ENCODE measurements around the gene TBK1.

The TBK1 gene

DNA sequence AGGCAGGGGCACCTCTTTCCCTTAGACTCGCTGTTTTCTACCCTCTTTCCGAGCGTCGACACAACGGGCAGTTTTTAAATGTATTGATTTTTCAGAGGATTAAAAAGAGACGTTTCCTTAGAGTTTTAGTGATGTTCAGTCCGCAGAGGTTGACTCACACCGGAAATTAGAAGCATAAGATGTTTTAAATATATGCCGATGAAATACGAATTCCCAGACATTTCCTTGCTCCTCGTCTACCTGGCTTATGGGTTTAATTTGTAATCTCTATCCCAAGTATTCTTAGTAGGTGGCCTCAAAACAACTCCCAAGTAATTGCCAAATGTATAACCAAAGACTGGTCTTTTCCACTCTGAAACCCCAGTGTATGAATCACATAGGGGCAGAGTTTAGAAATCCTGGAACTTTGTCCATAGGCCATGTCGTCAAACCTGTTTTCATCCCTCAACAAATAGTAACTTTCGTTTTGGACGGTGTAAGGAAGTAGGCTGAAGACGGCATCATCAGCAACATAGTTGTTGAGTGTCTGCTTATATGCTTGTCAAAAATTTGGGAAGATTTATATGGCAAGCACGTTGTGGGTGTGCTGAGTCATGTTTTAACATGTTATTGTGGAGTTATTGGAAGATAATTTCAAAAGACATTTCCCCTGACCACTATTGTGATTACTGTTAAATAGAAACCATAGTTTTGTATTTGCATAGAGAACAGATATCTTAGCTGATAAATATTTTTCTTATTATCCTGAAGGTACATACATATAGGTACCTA is 824 bp downstream of the TBK1 start:
- DNase-seq: no peak

DNA sequence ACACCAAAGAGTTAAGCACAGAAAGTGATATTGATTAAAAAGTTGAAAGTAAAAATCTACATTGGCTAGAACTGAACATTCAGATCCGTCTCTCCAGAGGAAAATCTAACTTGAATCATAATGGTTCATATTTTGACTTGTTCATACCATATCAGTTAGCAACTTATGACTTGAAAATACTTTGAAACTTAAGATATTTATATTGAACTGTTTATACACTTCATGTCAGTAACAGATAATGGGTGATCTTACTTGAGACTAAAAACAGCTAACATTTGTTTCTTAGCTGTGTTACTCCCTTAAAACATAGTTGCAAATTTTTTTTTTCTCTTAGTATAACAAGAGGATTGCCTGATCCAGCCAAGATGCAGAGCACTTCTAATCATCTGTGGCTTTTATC is 3.6 kb downstream of the TBK1 start:
- no peak for DNase-seq

DNA sequence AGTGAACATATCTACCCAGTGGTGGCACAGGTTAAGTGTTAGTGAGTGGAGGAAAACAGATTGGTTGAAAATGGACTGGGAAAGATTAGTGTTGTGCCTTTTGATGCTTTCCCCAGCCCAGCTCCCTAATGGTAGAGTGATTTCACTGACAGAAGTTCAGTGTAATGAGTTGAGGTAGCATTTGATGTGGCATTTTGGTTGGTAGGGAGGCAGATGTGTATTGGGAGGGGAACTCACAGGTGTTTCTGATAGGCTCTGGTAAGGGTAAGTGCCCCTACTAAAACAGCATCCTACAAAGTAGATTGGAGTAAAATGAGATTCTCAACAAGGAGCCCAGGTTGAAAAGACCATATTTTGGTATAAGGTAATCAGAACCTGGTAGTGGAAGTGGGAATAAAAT is 4.2 kb downstream of the TBK1 start:
- no peak for DNase-seq

DNA sequence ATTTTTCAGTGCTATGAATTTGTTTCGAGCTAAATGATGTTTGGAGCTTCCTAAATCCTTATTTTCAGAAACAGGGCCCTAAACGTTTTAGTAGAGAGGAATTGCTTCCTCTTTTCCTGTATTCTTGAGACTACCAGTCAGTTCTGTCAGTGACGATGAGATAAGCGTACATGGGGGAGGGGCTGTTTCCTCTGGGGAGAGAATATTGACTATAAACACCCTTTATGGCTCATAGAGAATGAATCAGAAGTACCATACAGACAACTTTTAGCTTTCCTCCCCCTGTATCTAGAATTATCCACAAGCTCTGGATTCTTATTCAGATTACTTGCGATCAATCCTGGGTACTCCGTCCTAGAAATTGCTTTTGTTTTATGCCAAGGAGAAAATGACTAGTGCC is 5.1 kb downstream of the TBK1 start:
- DNase-seq: no peak

DNA sequence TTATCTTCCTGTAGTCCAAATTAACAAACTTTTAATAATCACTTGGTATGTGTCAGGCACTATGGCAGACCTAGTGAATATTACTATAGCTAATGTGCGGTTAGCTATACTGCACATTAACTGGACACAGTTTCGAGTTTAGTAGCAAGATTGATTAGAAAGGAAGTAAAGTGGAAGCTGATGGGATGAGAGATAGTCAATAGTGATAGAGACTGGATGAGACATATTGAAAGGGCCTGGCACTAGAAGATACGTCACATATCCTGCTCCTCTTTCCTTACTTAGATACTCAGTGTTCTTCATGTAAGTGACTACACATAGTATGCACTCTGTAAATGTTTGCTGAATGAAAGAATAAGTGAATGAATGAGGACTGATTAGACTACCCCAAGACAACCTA is 5.5 kb downstream of the TBK1 start:
- no peak for DNase-seq

DNA sequence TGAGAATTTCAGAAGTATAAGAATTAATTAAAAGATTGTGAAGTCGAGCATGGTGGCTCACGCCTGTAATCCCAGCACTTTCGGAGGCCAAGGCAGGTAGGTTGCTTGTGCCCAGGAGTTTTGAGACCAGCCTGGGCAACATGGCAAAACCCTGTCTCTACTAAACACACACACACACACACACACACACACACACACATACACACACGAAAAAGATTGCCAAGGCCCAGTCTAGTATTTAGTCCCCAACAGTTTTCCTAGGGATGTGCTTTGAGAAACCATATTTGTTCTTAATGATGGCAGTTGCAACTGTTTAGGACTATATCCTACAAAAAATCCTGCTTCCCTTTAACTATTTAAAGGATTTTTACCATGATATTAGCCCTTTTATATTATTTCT is 6.0 kb downstream of the TBK1 start:
- DNase-seq: no peak

DNA sequence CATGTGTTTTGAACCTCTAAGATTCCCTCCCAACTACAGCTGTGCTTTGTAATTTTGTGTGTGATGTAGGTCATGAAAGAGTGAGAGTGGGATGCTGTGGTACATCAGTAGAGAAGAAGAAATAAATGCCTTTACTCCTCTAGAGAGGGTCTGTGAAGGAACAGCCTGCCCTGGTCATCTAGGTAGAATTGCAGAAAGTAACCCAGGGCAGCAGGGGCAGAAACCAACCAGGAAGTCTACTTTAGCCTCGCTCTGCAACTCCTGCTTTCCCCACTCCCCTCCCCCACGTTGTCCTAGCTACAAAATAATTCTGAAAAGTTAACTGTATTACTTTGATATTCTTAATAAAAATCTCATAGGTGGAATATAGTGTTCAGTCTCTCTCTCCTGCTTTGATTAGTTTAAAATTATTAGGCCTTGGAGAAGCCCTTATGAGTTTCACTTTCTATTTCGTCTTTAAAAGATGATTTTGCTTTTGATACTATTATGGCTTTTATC is 7.5 kb downstream of the TBK1 start:
- no peak for DNase-seq

DNA sequence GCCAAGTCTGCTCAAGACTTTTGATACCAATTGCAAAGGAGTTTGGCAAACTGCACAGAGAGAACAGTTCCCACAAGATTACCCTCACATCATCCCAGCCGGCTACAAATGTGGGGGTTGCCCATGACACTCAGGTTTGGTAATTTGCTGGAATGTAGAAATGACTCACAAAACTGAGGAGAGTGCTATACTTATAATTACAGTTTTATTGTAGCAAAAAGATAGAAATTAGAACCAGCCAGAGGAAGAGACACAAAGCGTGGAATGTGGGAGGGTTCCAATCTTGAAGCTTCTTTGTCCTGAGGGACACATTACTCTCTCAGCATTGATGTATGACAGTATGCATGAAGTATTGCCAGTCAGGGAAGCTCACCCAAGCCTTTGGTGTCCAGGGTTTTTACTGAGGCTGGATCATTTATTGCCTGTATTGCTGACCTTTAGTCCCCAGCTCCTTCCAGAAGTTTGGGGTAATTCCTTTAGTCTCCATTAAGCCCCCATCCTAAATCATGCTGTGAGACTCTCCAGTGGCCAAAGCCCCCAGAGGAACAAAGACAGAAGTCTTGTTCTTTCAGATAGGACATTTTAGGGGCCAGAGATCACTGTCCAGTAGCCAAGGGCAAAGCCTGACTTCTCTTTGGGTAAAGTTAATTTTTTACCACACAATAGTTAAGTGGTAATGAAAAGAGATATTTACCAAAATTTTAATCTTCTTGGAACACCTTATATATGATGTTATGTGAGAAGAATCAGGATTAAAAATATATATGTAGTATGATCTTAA is 9.9 kb downstream of the TBK1 start:
- DNase-seq: no peak

DNA sequence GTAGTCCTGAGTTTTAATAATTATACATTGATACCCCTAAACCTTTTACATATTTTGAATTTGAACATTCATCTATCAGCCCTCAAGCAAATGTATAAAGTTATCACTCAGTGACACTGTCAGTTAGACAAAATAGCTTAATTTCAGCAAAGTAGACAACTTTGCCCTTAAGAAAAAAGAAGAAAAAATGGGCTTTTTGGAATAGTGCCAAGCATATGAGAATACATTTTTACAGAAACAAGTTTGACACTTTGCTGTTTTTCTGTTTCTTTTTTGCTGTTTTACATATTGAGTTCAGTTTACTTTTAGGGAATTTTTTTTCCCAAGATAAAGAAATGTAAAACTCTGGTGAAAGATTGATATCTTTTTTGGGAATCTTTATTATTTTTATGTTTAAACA is 14.3 kb downstream of the TBK1 start:
- no peak for DNase-seq

DNA sequence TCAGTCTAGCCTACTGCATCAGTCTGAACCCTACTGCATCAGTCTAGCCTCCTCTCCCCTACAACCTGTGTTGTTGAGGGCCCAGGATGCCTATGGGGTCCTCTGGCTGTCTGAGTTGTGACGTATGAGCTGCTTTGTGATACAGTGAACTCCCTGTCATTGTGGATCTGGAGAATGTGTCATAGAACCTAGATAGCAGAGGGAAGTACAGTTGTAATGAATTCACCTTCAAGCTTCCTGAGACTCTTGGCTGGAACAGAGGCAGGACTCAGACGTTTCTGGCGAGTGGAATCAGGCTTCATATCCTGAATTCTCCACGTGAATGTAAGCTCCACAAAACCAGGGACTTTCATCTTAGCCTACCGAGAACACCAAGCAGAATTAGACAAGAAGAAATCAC is 17.0 kb downstream of the TBK1 start:
- DNase-seq: no peak

DNA sequence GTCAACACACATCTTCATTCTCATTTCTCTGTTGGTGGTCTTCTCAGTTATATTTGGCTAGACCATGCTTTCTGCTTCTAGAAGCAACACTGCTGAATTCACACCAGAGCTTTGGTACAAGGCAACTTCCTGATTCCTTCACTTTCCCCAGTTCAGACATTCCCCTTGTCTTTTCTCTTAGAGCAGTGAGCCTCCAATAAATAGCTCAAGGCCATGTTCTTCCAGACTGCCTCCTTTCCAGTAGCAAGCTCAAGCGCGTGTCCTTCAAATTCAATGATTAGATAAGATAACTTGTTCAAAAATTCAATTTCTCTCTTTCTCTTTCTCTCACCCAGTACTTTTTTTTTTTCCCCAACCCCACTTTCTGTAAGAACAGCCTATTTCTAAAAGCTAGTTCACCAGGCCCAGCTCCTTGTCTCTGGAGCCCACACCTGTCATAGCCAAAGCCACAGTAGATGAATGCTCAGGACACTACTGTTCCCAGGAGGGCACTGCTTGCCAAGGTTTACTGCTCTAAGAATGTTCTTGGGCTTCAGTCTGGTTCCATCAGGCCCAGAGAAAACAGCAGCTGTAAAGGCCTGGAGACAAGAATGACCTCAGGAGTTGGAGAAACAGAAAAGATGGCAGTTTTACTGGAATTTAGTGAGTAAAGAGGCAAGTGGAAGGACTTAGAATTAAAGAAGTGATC is 17.7 kb downstream of the TBK1 start:
- DNase-seq: no peak

DNA sequence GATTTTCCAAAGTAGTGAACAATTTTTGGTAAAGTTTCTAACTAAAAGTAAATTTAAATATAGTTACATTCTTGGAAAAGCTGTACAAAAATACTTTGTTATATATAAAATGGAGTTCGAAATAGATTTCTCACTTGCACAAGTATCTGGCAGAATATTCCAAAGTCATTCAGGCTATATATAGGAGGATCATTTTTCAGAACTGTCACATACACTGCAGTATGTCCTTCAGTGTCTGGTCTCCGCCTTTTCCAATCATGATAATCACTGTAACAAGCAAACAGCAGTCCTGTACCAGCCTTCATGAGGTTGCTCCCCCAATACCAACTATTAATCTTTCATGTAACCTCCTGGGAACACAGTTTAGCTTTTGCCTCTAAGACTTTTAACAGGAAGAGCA is 18.6 kb downstream of the TBK1 start:
- no peak for DNase-seq

DNA sequence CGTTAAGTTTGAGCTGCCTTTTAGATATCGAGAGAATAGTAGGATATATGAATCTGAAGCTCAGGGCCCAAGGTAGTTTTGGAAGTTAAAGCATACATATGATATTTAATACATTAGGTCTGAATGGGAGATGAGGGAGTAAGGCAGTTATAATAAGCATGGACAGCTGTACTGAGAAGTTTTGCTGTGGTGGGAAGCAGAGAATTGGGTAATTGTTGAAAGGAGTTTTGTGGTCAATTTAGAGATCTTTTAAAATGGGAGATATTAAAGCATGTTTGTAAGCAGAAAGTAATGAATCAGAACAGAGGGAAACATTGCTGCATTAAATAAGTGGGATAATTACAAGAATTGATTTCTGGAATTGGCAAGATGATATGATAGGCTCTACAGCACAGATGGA is 21.3 kb downstream of the TBK1 start:
- no peak for DNase-seq

DNA sequence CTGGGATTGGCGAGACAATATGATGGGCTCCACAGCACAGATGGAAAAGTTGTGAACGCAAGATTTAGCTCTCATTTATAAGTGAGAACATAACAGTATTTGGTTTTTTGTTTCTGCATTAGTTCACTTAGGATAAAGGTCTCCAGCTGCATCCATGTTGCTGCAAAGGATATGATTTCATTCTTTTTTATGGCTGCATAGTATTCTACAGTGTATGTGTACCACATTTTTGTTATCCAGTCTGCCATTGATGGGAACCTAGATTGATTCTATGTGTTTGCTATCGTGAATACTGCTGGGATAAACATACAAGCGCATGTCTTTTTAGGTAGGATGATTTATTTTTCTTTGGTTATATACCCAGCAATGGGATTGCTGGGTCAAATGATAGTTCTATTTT is 23.6 kb downstream of the TBK1 start:
- no peak for DNase-seq

DNA sequence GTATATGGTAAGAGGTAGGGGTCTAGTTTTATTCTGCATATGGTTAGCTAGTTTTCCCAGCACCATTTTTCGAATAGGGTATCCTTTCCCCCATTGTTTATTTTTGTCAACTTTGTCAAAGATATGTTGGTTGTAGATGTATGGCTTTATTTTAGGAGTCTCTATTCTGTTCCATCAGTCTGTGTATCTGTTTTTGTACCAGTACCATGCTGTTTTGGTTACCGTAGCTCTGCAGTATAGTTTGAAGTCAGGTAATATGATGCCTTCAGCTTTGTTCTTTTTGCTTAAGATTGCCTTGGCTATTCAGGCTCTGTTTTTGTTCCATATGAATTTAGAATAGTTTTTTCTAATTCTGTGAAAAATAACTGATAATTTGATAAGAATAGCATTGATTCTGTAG is 24.9 kb downstream of the TBK1 start:
- DNase-seq: no peak

DNA sequence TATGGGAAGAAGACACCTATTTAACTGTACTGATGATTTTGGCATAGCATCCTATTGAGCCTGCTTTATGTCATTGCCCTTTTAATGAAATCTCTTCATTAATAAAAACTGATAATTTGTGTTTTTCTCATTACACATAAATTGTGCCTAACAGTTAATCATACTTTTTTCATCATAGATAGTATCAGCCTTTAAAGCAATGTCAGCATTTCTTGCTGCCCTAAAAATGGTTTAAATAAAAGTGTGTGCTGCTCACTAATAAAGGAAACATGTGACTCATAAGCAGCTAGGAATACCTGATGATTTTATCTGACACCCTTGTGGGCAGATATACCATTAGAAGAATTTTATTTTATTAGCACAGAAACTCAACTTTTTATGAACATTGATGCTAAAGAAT is 26.7 kb downstream of the TBK1 start:
- no peak for DNase-seq

DNA sequence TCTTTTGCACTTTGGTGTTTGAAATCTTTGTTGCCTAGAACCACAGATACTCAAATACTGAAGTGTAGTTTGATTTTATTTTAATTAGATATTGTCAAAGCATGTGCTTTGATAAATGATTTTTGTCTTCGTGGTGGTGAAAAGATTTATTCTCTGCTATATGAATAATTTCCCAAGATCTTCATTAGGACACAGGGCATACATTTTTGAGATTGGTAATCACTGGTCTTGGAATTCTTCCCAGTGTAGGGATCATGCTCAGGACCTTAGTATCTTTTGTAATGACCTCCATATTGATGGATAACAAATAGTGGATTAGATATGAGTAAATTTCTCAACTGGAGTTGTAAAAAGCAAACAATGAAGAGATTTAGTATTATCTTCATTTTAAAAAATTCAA is 28.2 kb downstream of the TBK1 start:
- no peak for DNase-seq

DNA sequence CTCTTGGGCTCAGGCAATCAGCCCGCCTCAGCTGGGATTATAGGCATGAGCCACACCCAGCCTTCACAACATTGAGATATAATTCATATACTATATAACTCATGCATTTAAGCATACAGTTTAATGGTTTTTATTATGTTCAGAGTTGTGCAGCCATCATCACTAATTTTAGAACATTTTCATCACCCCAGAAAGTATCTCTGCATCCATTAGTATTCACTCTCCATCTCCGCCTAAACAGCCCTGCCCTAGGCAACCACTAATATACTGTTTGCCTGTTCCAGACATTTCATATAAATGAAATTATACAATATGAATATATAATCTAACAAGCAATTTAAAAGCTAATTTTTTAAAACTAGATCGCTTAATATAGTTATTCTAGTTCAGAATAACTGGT is 34.7 kb downstream of the TBK1 start:
- no peak for DNase-seq

DNA sequence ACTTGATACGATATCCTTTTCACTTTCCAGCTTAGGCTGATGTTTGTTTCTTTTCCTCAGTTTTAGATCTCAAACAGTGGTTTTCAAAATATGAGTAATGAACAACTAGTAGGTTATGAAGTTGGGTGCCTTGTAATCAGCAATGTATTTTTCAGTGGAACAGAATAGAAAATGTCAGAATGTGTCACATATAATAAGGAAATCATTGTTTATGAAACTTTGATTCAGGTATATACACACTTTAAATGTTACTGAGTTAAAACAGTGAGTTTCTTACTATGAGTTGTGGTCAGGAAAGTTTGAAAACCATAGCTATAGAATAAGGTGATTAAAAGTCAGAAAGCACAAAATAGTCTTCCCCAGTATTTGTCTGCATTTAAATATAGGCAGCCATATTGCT is 39.8 kb downstream of the TBK1 start:
- DNase-seq: no peak

DNA sequence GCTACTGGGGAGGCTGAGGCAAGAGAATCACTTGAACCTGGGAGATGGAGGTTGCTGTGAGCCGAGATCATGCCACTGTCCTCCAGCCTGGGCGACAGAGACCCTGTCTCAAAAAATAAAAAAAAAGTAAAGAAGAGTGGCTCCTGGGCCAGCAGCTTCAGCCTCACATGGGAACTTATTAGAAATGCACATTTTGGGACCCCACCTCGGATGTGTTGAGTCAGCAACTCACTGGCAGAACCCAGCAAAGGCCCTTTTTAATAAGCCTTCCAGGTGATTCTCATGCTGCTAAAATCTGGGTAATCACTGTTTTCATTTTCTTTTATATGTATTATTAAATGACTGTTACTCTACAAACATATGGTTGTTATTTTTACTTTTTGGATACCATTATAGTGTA is 41.6 kb downstream of the TBK1 start:
- DNase-seq: no peak

DNA sequence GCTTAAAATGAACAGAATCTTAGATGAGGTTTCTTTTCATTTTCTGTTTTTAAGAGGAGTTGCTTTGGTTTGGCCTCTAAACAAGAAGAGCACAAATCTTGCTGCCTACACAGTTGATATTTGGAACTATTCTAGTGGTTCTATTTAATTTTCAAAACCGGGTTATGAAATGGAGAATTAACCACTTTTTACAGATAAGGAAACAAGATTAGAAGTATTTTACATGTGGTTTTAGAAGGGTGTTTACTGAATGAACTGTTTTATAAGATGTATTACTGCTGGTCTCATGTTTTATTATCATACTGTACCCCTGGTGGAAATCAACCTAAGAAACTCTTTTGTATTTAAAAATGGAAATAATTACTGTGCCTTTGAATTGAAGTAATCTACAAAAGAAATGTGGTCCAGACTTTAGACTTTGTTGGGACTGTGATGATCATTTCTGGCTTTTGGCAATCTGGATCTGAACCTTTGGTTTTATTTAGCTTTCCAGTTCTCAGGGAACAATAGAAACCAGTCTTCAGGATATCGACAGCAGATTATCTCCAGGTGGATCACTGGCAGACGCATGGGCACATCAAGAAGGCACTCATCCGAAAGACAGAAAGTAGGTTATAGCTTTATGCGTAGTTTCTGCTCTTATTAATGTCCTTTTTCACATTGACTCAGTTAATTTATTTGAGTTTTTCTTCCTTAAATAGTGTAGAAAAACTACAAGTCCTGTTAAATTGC is 43.2 kb downstream of the TBK1 start:
- no peak for DNase-seq

DNA sequence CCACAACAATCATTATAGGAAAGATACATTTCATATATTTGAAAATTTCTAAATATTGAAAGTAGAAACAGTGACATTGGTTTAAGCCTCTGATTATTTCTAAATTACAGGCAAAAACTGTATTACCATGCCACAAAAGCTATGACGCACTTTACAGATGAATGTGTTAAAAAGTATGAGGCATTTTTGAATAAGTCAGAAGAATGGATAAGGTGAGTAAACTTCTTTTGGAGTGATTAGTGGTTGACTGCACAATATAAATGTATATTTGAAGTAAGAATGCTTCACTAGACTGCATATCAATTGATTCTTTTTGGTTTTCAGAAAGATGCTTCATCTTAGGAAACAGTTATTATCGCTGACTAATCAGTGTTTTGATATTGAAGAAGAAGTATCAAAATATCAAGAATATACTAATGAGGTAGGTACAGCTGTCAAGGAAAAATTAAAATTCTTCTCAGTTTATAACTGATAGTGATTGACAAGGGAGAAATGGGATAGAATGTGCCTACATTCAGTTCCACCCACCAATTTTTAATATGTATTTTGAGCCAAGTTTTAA is 45.0 kb downstream of the TBK1 start:
- no peak for DNase-seq

DNA sequence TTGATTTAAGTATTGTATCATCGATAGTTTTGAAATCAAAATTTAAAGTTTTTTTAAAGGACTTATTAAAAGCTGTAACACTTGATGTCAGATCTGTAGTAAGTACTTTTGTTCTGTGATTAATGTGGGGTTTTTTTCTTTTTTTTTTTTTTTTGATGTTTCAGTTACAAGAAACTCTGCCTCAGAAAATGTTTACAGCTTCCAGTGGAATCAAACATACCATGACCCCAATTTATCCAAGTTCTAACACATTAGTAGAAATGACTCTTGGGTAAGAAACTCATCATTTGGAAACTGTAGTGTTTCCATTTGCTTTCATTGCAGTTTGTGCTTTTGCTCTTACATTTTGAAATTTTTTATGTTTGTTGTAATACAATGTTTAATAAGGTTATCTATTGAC is 45.6 kb downstream of the TBK1 start:
- DNase-seq: no peak

All from NCI-H1436 treated with DMSO at 0.1 percent for 48 hours (cell line).